Hepatocyte (in vitro differentiated cells): ENCODE results near the gene ERFL. TPM values are rescaled to one million over a fixed set of nuclear protein-coding genes. Genes with fewer than 3 reads are reported as not detected.

Experiments used
- DNase-seq: peaks from one replicate; pipeline ENCODE4 v3.0.0-alpha.2; 2016; ENCODE audit warnings: low spot score
- H2AFZ ChIP-seq: fragments of 200-600 bp; sonication (generic); 2 replicates; pipeline ENCODE4 v1.6.0; 2016; ENCODE audit warnings: antibody characterized with exemption, mild to moderate bottlenecking
- H3K27ac ChIP-seq: fragments of 200-600 bp; sonication (generic); 2 replicates; pipeline ENCODE4 v1.5.1; 2016; ENCODE audit warnings: mild to moderate bottlenecking
- H3K27me3 ChIP-seq: fragments of 200-600 bp; sonication (generic); 2 replicates; pipeline ENCODE4 v1.6.1; 2016
- H3K36me3 ChIP-seq: fragments of 200-600 bp; sonication (generic); replicated peaks from 2 replicates; pipeline ENCODE4 v1.5.1; 2016; ENCODE audit warnings: low read depth; ENCODE audit not compliant: insufficient read depth
- H3K4me1 ChIP-seq: fragments of 200-600 bp; sonication (generic); 2 replicates; pipeline ENCODE4 v1.5.1; 2016; ENCODE audit warnings: mild to moderate bottlenecking, moderate library complexity; ENCODE audit not compliant: insufficient read depth
- H3K4me2 ChIP-seq: fragments of 200-600 bp; sonication (generic); 2 replicates; pipeline ENCODE4 v1.6.0; 2016
- H3K4me3 ChIP-seq: fragments of 200-600 bp; sonication (generic); 2 replicates; pipeline ENCODE4 v1.5.1; 2016; ENCODE audit warnings: mild to moderate bottlenecking
- H3K79me2 ChIP-seq: fragments of 200-600 bp; sonication (generic); 2 replicates; pipeline ENCODE4 v1.6.0; 2017; ENCODE audit warnings: mild to moderate bottlenecking
- H3K9me2 ChIP-seq: fragments of 200-600 bp; sonication (generic); replicated peaks from 2 replicates; pipeline ENCODE4 v1.6.0; 2017; ENCODE audit warnings: mild to moderate bottlenecking; ENCODE audit not compliant: insufficient read depth
- H3K9me3 ChIP-seq: fragments of 200-600 bp; sonication (generic); 2 replicates; pipeline ENCODE4 v1.5.1; 2016; ENCODE audit warnings: low read depth, mild to moderate bottlenecking
- H4K20me1 ChIP-seq: fragments of 200-600 bp; sonication (generic); 2 replicates; pipeline ENCODE4 v1.6.0; 2016; ENCODE audit warnings: mild to moderate bottlenecking; ENCODE audit not compliant: insufficient read depth, poor library complexity, severe bottlenecking
- EZH2 ChIP-seq: fragments of 200-600 bp; sonication (generic); IDR thresholded peaks from 2 replicates; pipeline ENCODE4 v1.6.1; 2016; ENCODE audit warnings: antibody characterized with exemption, mild to moderate bottlenecking, borderline replicate concordance
- EZH2phosphoT487 ChIP-seq: fragments of 200-600 bp; sonication (generic); IDR thresholded peaks from one replicate; pipeline ENCODE4 v1.6.1; 2018; ENCODE audit warnings: antibody characterized with exemption, mild to moderate bottlenecking, low read depth, moderate library complexity; ENCODE audit not compliant: unreplicated experiment, severe bottlenecking
- WGBS: methylation state at CpG from one replicate; pipeline ENCODE4 v1.1.6; 2016; ENCODE audit warnings: low lambda C conversion rate; ENCODE audit errors: missing lambda C conversion rate; 5-methylcytosine and 5-hydroxymethylcytosine counted together
- polyA plus RNA-seq: library from polyadenylated mRNA; unstranded; fragments of >200 nt; fragmentation: Nextera tagmentation; extraction: Ambion mirVana; gene quantifications from 2 replicates; pipeline ENCODE4 v1.2.1, GENCODE V29; 2016
- total RNA-seq: library from RNA; depleted of rRNA; stranded (reverse); fragments of >200 nt; gene quantifications from 2 replicates; pipeline ENCODE4 v1.2.3, GENCODE V29; 2014
- TF ChIP-seq, protein P1 (sequence below): fragments of 200-600 bp; sonication (generic); IDR thresholded peaks from 2 replicates; pipeline ENCODE4 v1.5.1; 2016; ENCODE audit warnings: antibody characterized with exemption, mild to moderate bottlenecking; ENCODE audit not compliant: poor library complexity

The ERFL gene
- total and polyA plus RNA-seq, 2 experiments from 2014 or later = 0.53 TPM; not detected in 1

DNA sequence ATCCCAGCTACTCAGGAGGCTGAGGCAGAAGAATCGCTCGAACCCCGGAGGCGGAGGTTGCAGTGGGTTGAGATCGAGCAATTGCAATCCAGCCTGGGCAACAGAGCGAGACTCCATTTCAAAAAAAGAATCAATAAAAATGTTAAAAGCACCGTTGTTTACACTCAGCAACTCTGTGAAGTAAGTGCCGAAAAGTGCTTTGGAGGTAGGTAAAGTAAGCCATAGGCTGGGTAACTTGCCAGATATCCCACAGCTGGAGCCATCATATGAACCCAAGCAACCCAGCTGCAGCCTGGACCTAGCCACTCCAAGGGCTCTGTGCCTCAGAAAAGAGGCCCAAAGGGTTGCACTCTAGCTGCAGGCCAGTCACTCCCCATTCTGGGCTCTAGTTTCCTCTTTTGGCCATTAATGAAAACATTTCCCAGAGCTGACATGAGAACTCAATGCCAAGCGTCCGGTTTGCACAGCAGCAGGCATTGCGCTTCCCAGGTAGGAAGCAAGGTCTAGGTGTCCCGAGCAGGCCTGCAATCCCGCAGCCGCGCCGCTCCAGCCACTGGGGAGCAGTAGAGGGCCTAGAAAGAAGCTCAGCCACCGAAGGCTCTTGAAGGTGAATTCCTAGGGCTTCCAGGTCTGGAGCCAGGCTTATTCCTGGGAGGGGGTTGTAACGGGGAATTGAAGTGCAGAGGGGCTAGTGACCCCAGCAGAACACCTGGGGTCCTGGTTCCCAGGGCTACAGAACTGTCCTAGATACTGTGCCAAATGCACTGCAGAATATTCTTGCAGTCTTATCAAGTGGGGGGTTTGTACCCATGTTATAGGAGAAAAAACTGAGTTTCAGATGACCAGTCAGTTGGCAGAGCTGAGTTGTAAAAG, 55.2 kb downstream of the ERFL start:
- Histone ChIP-seq H2AFZ (no peak overlapping the region), H3K79me2 (peaks cover 2% of the 10 kb centered on the region), H3K27ac (no peak overlapping the region), H3K4me2 (no peak overlapping the region), H3K4me3 (no peak overlapping the region), H3K9me2 (no peaks in the 10 kb centered on the region), H4K20me1 (peaks cover 32% of the 10 kb centered on the region), H3K27me3 (no peaks in the 10 kb centered on the region), H3K36me3 (no peaks in the 10 kb centered on the region), H3K9me3 (no peaks in the 10 kb centered on the region), H3K4me1 (no peaks in the 10 kb centered on the region)
- 47% methylated on average over 18 of the region's 18 CpGs for WGBS
- DNase-seq = peak; percentile 88
- no peak for TF ChIP-seq EZH2phosphoT487
- TF ChIP-seq, protein P1, sequence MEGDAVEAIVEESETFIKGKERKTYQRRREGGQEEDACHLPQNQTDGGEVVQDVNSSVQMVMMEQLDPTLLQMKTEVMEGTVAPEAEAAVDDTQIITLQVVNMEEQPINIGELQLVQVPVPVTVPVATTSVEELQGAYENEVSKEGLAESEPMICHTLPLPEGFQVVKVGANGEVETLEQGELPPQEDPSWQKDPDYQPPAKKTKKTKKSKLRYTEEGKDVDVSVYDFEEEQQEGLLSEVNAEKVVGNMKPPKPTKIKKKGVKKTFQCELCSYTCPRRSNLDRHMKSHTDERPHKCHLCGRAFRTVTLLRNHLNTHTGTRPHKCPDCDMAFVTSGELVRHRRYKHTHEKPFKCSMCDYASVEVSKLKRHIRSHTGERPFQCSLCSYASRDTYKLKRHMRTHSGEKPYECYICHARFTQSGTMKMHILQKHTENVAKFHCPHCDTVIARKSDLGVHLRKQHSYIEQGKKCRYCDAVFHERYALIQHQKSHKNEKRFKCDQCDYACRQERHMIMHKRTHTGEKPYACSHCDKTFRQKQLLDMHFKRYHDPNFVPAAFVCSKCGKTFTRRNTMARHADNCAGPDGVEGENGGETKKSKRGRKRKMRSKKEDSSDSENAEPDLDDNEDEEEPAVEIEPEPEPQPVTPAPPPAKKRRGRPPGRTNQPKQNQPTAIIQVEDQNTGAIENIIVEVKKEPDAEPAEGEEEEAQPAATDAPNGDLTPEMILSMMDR = peak; percentile 76

DNA sequence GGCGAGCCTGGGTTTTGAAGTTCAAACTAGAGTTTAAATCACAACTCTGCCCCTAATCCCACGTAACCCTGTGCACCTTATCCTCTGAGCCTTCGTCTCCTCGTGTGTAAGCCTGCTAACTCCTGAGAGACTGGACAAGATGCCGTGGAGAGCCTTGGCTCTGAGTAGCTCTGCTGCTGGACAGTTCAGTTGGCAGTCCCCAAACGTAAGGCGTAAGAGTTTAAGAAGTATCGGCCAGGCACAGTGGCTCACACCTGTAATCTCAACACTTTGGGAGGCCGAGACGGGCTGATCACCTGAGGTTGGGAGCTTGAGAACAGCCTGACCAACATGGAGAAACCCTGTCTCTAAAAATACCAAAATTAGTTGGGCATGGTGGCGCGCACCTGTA, 55.9 kb downstream of the ERFL start:
- peaks cover 38% of the 10 kb centered on the region for H4K20me1 ChIP-seq
- H3K27ac ChIP-seq = no peak overlapping the region
- H3K4me3 ChIP-seq = no peak overlapping the region
- H2AFZ ChIP-seq = no peak overlapping the region
- H3K9me2 ChIP-seq = no peaks in the 10 kb centered on the region
- H3K4me1 ChIP-seq = no peaks in the 10 kb centered on the region
- no peak overlapping the region for H3K4me2 ChIP-seq
- no peaks in the 10 kb centered on the region for H3K27me3 ChIP-seq
- WGBS = 94% methylated on average over 12 of the region's 12 CpGs
- peaks cover 8% of the 10 kb centered on the region for H3K79me2 ChIP-seq
- TF ChIP-seq, protein P1 = no peak
- TF ChIP-seq EZH2phosphoT487 = no peak
- TF ChIP-seq EZH2 = no peak
- no peak for DNase-seq
- no peaks in the 10 kb centered on the region for H3K36me3 ChIP-seq
- H3K9me3 ChIP-seq = no peaks in the 10 kb centered on the region

DNA sequence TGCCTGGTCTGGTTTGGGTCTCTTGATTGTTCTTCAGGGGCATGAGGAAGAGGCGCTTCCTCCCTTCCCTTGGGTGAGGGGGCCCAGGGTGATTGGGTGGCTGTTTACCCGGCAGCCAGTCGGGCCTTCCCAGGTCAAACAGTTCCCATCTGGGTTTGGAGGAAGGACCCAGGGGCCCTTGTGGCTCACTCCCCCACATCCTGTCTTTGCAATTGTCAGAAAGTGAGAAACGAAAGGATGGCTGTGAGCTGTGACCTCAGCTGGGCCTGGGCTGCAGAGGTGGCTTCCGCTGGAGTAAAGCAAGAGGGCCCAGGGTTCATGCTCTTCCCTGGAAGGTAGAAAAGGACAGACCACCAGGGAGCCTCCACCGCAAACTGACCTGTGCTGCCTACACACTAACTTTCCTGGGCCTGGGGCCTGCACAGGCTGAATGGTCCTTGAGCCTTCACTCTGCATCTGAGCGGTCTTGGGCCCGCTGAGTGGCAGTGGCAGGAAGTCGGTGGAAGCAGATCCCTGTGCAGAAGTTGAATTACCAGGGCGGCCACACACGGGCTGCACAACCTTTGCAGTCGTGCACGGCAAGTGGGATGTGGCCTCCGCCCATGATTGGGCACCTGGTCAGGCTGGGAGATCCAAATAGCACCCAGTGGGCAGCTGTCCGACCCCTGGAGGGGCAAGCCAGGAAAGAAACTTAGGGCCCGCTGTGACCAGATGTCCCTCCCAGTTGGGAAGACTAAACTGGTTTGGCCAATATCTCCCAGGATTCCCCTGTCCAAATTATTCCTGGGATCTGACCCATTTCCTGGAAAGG, 56.5 kb downstream of the ERFL start:
- peaks cover 44% of the 10 kb centered on the region for H4K20me1 ChIP-seq

More for the DNA sequence above, 56.5 kb downstream of the ERFL start:
- Histone ChIP-seq H3K27me3 (no peaks in the 10 kb centered on the region), H3K27ac (no peak overlapping the region), H3K36me3 (no peaks in the 10 kb centered on the region), H3K9me2 (no peaks in the 10 kb centered on the region), H3K4me3 (no peak overlapping the region), H3K4me2 (no peak overlapping the region), H3K79me2 (peaks cover 14% of the 10 kb centered on the region), H3K9me3 (no peaks in the 10 kb centered on the region), H2AFZ (no peak overlapping the region), H3K4me1 (no peaks in the 10 kb centered on the region)
- DNase-seq = no peak
- TF ChIP-seq EZH2phosphoT487 (no peak), EZH2 (no peak)
- TF ChIP-seq, protein P1 = no peak
- 92% methylated on average over 16 of the region's 16 CpGs for WGBS
